Activated CD4-positive, alpha-beta T cell treated with anti-CD3 and anti-CD28 coated beads, Interleukin-2, amount 50 U/mL, for 48 hours (primary cell): ENCODE measurements around the gene HLA-DQA2.
A peak's percentile ranks its signal among the peaks of the same experiment; 100 is the strongest.
"Not testable (repeated sequence)": the region's sequence is repeated elsewhere in the genome, so short reads cannot be mapped to it uniquely, and the experiment has no call there.

Experiments used
- DNase-seq, 2 experiments: peaks; one replicate each; pipeline ENCODE4 v3.0.0-alpha.2; 2020

HLA-DQA2 gene

DNA sequence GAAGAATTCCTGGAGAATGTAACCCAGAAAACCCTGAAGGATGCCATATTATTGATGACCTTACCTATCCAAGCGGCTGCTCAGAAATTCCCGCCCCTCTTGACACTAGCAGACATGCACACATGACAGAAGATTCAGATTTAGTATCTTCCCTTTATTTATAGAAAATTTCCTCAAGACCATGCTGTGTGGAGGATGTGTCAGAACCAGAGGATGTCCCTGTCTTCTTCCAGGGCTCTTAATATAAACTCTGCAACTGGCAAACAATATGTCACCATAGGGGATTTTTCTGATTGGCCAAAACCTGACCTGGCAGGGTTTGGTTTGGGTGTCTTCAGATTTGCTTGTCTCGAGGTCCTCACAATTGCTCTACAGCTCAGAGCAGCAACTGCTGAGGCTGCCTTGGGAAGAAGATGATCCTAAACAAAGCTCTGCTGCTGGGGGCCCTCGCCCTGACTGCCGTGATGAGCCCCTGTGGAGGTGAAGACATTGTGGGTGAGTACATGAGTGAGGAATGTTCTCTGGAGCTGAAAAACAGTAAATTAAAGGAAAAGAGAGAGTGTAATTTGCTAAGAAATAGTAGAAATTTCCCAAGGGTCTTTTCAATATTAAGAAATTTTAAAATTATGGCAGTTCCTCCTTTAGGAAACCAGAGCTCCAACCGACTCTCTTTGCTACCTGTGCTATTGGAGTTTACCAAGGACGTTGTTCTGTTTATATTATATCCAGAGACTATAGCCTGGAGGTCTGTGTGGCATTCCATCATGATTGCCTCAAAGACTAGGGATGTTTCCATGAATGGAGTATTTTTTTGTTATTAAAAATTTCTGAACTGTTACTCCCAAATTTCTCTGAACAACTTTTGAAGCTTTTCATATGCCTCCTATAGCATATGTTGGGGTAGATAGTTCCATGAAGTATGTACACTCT is at the start of gene HLA-DQA2:
TSS of gene HLA-DQA2 (plus strand) at position 361 of the 930 bp plus-strand sequence. CDS start at position 414, 53 bp downstream.
- no peak for DNase-seq

DNA sequence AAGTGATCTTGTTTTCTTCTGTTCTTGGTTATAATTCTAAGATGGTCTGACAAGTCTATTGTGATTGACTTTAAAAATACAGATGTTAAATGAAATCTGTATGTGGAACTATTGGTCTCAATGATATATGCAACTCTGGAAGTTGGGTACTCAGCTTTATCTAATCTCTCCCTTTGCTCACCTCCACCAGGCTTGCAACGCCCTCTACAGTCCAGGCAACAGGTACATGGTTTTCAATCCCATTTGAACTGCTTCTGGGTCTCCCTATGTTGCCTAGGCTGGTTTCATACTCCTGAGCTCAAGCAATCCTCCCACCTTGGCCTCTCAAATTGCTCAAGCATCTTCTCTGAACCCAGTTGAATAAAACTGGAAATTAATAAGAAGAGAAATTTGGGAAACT is 49.2 kb upstream of the HLA-DQA2 start:
- DNase-seq: peak; percentile 41 to 48

GRCh38 chr6:32697031-32697430 is 44.2 kb upstream of the HLA-DQA2 start:
- no peak for DNase-seq

DNA sequence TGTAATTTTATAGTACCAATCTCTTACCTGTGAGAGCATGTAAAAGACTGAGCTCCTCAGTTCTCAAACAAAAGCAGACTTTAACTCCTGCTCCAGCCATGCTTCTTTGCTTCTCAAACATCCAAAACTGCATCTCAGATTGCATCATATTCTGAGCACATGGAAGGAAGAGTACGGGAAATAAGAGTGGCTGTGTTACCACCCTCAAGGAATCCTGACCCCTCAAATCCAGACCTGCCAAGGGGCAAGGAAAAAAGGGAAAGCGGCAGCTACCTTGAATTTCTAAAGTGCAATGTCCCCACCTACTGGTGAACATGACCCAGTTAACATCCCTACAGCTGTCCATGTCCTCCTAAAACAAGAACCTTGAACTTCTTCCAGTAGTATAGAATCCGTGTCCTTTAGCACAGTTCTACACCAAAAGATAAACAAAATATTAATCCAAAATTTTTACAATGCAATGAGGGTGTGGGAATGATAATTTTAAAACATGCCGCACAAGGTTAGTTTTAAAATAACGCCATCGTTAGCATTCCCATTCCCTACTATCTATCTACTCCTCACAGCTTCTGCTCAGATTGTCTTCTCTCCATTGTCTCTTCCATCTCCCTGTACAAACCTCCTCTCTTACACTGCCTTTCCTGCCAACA is 40.7 kb upstream of the HLA-DQA2 start:
- peak in 1 of 2 experiments; percentile 14 for DNase-seq

GRCh38 chr6:32703347-32703746 is 37.8 kb upstream of the HLA-DQA2 start:
- no peak for DNase-seq

- DNase-seq: not testable (repeated sequence)
Measured at GRCh38 chr6:32705164-32705563, 36.0 kb upstream of the HLA-DQA2 start.

- no peak for DNase-seq
Measured at GRCh38 chr6:32709625-32710024, 31.6 kb upstream of the HLA-DQA2 start.

DNA sequence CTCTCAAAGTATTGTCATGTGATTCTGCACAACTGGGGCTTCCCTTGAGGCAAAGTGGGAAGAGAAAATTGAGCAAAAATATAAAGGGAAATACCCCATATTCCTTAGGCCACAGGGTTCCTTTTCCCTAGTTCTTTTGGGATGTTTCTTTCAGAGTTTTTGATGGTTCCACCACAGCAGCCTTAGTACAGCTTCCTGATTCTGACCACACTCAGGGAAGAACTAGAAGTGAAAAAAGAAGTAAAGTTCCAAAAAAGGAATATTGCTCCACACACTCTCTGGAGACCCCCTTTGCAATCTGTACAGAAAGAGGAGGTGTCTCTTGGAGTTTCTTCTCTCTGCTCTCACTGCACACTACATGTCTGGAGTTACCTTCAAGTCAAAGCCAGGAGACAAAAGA is 27.9 kb upstream of the HLA-DQA2 start:
- DNase-seq: no peak

GRCh38 chr6:32716396-32716795 is 24.8 kb upstream of the HLA-DQA2 start:
- DNase-seq: no peak

GRCh38 chr6:32718879-32719278 is 22.3 kb upstream of the HLA-DQA2 start:
- DNase-seq: no peak

GRCh38 chr6:32738126-32738525 is 3.1 kb upstream of the HLA-DQA2 start:
- no peak for DNase-seq

DNA sequence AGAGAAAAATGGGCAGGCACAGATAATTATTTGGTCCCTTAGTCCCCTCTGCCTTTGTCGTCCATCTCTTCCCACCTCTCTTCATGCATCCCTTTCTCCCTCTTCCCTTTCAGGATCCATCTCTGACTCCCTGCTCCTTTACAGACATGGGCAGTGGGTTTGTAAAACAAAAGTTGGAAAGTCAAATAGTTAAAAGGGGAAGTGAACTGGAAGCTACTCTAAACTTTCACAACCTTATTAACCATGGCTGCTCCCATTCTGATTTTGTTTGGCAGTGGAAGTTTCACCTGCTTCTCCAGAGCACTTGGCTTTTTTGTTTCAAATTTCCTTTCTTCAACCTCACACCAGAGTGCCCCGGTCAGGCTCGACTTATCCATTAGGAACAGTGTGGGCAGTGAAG is 1.2 kb downstream of the HLA-DQA2 start:
- no peak for DNase-seq

- DNase-seq: no peak
Measured at GRCh38 chr6:32744776-32745175, 3.6 kb downstream of the HLA-DQA2 start.

DNA sequence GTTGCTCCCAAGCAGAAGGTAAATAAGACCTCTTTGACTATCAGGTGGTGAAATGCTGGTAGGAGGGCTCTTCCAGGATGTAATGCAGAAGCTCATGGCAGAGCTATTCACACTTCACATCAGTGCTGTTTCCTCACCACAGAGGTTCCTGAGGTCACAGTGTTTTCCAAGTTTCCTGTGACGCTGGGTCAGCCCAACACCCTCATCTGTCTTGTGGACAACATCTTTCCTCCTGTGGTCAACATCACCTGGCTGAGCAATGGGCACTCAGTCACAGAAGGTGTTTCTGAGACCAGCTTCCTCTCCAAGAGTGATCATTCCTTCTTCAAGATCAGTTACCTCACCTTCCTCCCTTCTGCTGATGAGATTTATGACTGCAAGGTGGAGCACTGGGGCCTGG is 4.5 kb downstream of the HLA-DQA2 start:
- DNase-seq: not testable (repeated sequence)

GRCh38 chr6:32752580-32752979 is 11.4 kb downstream of the HLA-DQA2 start:
- no peak for DNase-seq

DNA sequence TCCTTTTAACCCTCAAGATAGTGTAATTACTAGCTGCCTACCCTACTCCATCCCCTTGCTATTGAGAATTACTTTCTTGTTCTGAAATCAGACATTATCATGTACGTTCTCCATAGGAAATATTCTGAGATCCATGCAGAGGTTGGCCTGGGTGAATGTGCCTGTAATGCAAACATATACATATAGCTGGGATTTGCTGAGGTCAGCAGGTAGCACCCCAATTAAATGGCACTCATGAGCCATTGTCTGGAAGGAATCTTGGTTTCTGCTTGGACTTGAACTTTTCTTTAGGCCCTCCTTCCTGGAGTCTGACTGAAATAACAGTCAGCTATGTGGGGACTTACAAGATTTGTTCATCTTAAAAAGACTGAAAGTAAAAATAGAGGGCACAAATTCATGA is 18.5 kb downstream of the HLA-DQA2 start:
- DNase-seq: no peak

DNA sequence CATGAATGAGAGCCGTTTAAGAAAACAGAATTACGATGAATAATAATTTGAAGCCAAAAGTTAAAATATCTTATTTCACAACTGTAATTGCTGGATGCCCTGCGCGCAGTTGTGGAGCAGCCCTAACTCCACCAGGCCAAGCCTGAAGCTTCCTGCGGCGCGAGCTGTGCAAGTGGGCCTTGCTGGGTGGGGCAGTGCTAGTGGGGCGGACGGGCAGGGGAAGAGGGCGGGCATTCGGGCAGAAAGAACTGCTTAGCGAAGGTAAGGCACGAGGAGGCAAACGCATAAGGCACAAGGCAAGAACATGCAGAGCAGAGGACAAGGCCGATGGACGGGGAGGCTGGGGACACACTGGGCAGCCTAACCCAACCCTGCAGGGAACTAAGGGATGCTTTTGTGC is 19.9 kb downstream of the HLA-DQA2 start:
- no peak for DNase-seq

GRCh38 chr6:32761548-32761947 is 20.4 kb downstream of the HLA-DQA2 start:
- no peak for DNase-seq

DNA sequence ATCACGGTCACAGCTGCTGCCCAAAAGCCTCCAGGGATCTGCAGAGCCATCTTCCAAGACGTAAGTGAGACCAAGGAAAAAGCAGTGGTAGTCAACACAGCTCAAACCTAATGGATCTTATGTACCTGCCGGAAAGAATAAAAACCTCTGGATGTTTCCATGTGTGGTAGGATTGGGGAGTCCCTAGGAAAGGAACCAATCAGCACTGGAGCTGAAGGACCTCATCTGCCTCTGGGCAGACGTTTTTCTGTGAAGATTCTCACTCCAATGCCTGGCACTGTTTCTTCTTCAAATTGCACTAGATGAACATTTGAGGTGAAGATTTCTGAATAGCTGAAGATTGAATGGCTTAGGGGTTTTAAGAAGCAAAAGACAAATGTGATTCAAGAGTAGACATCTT is 22.2 kb downstream of the HLA-DQA2 start, which contains the start of gene HLA-DQB2:
TSS of gene HLA-DQB2 (minus strand) at position 112 of the 400 bp plus-strand sequence. CDS start at position 50, 62 bp downstream.
- DNase-seq: no peak

- no peak for DNase-seq
Measured at GRCh38 chr6:32764048-32764447, 22.9 kb downstream of the HLA-DQA2 start.

GRCh38 chr6:32772656-32773055 is 31.5 kb downstream of the HLA-DQA2 start:
- no peak for DNase-seq

DNA sequence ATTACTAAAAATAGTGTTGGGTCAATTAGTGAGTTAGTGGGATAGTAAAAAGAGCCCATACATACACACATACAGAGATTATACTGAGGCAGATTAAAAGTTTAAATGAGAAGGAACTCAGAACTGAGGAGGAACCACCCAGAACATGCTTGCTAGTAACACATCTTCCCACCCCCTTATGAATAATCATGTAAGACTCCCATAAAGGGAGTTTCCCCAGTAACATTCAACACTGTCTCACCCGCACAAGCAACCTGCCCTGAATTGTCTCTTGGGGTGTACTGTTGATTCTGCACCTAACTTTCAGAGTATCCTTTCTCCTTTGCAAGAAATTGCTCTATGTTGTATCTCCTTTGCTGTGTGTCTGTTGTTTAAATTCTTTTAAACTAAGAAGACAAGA is 33.2 kb downstream of the HLA-DQA2 start:
- no peak for DNase-seq

DNA sequence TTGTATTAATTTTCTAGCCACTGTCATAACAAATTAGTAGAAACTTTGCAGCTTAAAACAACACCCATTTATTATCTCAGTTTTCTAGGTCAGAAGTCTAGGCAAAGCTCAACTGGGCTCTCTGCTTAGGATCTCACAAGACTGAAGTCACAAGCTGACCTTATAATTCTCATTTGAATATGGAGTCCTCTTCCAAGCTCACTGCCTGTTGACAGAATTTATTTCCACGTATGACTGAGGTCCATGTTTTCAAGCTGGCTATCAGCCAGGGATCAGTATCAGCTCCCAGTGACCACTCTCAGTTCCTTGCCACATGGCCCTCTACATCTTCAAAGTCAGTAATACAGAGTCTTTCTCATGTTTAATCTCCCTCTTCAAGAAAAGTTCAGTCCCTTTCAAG is 33.9 kb downstream of the HLA-DQA2 start:
- DNase-seq: no peak

GRCh38 chr6:32779036-32779435 is 37.8 kb downstream of the HLA-DQA2 start:
- no peak for DNase-seq
